Measurements from ENCODE around the gene ELMO1.

DNA sequence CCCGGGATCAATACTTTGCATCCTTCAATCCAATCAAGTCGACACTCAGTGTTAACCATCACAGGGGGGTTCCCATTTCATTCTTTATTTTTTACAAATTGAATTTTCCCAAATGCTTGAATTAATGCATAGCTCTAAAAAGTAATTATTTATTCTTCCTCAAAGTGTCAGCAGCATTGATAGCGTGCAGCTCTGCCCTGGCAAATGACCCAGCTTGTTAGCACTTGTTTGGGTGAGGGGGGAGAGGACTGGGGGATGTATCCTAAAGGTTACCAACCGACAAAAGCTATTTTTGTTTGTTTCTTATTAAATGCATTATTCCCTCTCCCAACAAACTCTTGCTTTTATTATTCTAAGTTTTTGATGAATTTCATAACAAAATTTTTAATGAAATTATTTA lies 27.0 kb upstream of the ELMO1 start:
- TF ChIP-seq CTCF (IDR thresholded peaks at IDR 0.05), result no peak
- TF ChIP-seq POLR2A (IDR thresholded peaks at IDR 0.05), result no peak

All from body of pancreas (tissue), 4 donors.